Measurements from ENCODE around the gene RPL35.

Gene RPL35

DNA sequence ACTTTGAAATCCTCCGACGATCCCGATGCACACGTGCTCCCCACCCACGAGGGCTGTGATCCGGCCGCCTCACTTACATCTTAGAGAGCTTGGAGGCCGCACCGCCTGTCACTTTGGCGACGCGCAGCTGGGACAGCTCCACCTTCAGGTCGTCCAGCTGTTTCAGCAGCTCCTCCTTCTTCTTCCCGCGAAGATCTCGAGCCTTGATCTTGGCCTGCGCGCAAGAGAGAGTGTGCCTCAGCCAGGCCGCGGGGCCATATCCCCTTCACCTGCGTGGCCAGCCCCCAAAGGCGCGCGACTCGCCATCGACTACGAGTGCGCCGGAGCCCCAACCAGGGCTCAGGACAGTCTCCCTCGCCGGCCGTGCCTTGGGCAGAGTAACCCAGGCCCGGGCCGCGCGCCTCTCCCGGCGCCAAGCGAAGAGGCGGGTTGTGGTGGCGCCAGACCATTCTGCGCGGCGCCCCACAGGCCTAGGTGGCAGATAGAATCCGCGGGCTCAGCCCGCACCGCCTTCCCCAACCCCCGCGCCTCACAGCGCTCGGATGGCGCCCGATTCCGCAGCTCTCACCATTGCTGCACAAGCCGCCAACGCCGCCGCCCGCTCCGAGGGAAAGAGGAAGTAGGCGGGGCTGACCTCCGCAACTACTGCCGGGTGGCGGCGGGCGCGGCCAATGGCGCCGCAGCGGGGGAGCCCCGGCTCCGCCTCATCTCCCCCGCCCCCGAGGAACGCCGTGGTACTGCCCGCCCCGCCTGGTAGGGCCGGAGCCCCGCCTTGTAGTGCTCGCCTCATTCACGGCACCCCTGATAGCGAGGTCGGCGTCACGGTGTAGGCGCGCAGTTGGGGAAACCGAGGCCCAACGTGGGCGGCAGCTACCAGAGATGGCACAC is at the start of gene RPL35, which contains the start of gene ARPC5L:
RPL35 (minus strand) TSS at position 616 of the 888 bp plus-strand sequence; CDS start at position 571, 45 bp downstream.
ARPC5L (plus strand) TSS at position 789 of the 888 bp plus-strand sequence. CDS start 7,161 bp downstream, outside the sequence.
- peak; percentile 97 for DNase-seq

- DNase-seq: peak; percentile 13
These were observed 46.3 kb upstream of the RPL35 start for GRCh38 chr9:124908098-124908497.

GRCh38 chr9:124906966-124907365 is 45.2 kb upstream of the RPL35 start:
- DNase-seq: no peak

GRCh38 chr9:124899845-124900244 is 38.1 kb upstream of the RPL35 start:
- DNase-seq: no peak

DNA sequence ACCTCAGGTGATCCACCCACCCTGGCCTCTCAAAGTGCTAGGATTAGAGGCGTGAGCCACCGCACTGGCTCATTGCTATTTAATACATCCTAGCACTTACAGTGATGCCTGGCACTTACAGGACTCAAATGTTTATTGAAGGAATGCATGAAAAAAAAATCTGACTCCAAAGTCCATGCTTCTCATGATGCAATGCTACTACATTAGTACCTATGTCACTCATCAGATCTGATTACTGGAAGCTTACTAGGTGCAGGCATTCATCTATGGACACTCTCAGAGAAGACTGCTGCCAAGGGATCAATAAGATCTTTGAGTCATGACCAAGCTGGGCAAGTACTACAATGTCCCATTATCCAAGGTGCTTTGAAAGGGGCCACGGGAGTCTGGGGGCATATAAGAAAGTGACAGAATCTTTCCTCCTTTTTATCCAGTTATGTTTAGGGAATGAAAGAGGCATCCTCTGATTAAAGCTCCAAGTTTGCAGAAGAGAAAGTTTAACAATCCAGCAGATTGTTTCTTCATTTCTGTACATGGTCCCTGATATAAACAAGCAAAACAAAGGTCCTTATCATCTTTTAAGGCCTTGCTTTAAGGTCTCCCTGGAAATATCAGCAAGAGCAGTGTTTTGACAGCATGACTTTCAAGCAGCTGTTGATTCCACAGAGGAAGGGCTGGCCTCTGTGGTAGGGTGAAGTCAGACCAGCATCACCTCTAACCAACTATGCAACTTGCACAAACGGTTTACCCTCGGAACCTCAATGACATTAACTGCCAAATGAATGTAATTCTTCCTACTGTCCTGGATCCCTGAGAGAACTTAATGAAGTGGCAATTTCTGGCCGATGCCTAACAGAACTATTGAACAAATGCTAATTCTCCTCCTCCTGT is 36.1 kb upstream of the RPL35 start:
- DNase-seq: no peak

GRCh38 chr9:124894741-124895170 is 33.0 kb upstream of the RPL35 start:
- DNase-seq: no peak

DNA sequence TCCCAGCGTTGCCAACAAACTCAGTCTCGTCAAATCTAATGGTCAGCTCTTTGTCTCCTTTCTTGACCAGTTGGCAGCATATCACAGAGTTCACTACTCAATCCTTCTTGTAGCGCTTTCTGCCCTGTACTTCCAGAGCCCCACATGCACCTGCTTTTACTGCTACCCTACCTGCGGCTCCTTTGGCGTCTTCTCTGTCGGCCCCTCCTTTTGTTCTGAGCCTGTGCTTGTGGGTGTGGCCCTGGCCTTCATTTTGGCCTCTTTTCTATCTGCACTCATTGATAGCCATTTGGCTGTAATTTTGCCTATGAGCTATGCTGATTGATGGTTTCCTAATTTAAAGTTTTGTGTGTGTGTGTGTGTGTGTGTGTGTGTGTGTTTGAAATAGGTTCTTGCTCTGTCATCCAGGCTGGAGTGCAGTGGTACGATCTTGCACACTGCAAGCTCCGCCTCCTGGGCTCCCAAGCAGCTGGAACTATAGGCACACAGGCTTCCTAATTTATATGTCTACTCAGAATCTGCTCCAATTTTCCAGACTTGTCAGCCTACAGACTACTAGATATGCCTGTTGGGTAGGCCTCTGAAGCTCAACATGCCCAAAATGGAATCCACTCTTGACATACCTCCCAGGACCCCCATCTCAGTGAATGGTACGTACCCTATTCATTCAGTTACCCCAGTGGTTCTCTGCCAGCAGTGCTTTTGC is 32.4 kb upstream of the RPL35 start:
- DNase-seq: no peak

DNA sequence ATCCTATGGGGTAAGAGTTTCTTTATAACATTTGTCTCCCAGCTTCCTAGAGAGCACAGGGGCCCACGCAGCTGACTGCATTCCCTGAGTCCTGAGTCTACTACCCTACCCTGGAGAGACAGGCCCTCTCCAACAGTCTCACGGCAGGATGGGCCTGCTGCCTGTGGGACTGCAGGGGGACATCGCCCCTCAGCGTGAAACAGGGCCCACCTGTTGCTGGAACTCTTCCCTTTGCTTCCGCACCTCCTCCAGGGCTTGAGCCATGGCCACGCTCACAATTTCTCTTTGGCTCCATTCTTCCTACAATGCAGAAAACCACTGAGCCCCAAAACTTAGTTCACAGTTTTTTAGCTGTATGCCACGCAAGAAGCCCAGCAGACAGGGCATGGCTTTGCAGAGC is 28.4 kb upstream of the RPL35 start:
- no peak for DNase-seq

DNA sequence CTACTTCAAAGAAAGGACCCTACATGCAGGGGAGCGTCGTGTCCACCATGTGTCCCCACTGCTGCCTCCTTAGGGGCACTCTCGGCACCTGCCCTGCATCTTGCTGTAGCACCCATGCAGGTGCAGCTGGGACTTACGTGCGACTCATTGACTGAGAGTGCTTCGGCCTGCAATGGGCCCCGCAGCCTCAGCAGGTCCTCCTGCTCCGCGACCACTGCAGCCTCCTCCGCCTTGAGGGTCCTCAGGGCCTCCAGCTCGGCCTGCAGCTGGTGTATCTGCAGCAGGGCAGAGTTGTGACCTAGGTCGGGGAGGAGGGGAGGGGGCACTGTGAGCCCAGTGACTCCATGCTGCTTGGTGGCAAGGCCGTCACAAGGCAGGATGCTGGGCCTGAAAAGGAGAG is 27.2 kb upstream of the RPL35 start:
- no peak for DNase-seq

GRCh38 chr9:124887832-124888231 is 26.1 kb upstream of the RPL35 start:
- no peak for DNase-seq

GRCh38 chr9:124886866-124887492 is 25.2 kb upstream of the RPL35 start:
- no peak for DNase-seq

DNA sequence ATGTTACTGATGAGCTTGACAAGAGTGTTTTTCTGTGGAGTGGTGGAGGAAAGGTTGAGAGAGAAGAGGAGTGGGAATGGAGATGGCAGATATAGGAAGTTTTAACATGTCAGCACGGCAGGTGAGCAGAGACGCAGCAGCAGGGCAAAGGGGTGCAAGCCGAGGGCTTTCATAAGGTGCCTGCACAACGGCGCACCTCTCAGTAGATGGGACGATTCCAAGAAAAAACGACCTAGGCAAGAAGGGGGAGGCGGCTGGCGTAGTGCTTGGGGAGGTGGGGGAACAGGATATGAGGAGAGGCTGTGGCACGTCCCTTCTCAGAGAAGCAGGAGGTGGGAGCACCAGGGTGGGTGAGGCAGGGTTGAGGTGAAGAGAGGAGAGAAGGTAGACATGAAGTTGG is 24.7 kb upstream of the RPL35 start:
- DNase-seq: no peak

- no peak for DNase-seq
These were observed 23.8 kb upstream of the RPL35 start for GRCh38 chr9:124885551-124885950.

GRCh38 chr9:124884376-124884775 is 22.6 kb upstream of the RPL35 start:
- no peak for DNase-seq

DNA sequence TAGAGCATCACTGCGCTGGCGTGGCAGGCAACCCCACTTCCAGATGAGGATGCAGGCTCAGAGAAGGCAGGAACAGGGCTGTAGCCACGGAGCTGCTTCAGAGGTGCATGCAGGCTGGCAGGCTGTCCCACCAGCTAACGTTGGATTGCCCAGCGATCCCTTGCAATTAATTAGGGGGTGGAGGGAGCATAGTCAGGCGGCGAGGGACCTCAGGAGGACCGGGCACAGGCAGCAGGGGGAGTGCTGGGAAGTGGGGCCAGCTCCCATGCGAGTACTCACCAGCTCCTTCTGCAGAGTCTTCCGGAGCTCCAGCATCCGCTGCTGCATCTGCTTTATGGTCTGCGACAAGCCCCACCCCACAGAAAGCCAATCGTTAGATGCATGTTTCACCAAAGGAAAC is 20.5 kb upstream of the RPL35 start:
- no peak for DNase-seq

- DNase-seq: no peak
These were observed 19.5 kb upstream of the RPL35 start for GRCh38 chr9:124881138-124881743.

DNA sequence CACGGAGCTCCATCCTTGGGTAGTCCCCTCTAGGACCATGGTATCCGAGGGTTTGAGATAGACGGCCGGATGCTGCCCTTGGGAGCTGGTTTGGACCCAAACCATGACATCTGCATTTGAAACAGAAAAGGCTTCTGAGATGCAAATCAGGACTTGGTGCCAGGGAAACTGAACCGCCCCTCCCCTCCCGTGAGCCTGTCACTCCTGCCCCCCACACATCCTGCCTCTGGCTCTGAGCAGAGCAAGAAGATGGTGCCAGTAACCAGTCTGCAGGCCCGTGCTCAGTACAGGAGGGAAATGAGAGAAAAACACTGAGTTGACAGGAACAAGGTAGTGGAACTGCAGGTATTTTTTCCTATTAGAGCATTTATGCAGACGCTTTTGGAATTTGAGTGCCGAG is 18.7 kb upstream of the RPL35 start:
- no peak for DNase-seq

DNA sequence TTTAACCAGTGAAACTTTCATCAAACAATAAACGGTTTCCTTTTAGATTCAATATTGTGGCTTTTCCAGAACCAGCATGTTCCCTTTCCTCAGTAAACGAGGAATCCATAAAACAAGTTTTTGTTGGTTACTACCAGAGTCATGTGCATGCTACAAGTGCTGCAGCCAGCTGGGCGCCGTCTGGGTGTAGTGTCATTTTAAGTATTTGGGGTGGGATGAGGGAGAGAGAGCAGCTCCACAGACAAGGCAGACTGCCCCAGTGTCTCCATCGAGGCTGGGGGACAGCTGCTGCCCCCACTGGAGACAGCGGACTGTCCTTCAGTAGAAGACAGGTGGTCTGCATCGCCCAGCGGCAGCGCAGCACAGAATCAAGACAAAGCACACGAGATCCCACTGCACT is 17.5 kb upstream of the RPL35 start:
- no peak for DNase-seq

DNA sequence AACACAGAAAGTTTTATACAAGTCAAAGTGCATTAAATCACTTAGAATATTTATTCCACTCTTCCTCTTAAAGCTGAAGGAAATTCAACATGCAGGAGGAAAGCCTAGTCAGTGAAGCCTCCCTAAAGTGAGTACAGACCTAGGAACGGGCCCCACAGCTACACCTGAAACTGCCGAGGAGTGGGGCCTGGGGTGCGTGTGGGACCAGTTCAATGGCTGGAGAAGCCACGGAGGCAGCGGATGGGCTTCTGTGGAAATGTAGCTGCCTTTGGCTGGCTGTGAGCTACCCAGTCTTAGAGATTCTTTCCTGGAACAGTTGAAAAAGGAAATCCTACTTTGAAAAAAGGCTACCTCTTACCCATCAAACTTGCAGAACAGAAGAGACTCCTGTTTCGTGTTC is 16.8 kb upstream of the RPL35 start:
- DNase-seq: no peak

DNA sequence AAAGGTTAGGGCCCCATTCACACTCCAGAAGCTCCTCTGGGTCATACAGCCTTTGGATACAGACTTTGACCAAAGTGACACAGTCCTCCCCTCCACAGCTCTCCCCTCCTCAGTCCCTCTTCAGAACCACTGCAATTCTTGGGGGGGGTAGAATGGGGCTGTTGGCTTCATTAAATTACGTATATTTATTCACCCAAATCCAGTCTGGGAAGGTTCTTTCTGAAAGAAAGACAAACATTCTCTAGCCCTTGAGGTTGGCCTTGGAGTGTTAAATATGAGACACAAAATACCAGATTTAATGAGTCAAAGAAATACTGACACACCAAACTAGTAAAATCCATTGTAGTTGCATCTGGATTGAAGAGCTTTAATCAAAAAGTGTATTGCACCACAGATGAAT is 16.3 kb upstream of the RPL35 start:
- no peak for DNase-seq

DNA sequence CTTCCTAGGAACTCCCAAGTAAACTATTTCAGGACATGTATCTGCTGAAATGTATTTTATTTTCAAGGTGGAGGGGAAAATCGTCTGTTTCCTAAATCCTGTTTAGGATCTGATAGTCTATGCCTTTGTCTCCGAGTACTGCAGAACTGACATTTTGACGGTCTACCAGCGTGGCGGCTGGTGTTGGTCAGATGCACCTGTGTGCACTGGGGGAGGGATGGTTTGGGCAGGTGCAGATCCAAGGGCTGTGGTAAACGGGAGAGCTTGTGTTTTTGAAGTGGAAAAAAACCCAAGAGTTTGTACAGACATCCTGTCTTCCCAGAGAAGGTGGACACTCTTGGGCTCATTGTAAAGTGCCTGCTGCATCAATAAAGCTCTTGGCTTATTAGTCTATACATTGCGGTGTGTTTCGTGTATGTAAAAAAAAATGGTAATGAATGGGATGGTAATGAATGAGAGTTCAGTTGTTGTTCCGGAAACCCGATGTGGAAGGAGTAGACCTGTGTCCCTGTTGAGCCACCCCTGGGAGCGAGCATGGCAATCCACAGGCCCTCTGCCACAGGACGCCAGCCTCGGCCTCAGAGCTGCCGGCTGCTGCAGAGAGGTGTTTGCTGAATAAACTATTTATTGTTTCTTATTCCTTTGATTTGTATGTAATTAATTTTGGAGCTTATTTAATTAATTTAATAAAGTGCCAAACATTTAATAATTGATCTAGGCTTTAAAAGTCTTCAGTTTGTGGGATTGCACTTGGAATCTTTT is 15.4 kb upstream of the RPL35 start:
- DNase-seq: no peak

All from activated CD8-positive, alpha-beta memory T cell treated with anti-CD3 and anti-CD28 coated beads, Interleukin-2, amount 50 U/mL, for 48 hours (primary cell).